SK-N-SH (cell line): ENCODE data around the gene MACROD2. TPM values are rescaled to one million over a fixed set of nuclear protein-coding genes. Genes with fewer than 3 reads are reported as not detected.

ENCODE experiments used
- CTCF ChIA-PET: fragments of 300-600, 350-600 bp; formaldehyde crosslinking; extraction: SDS; loops from one replicate; lab custom pipeline; 2021; lab: Yijun Ruan, JAX
- POLR2A ChIA-PET: fragments of 350-600 bp; sonication (Branson Sonifier 250); formaldehyde crosslinking; extraction: SDS; loops from one replicate; lab custom pipeline; 2020; ENCODE audit warnings: antibody characterized with exemption, inconsistent platforms; lab: Yijun Ruan, JAX
- DNase-seq: peaks from one replicate; pipeline ENCODE4 v3.0.0; 2012
- H2AFZ ChIP-seq: fragments of 200-600 bp; sonication (generic); 2 replicates; pipeline ENCODE4 v1.8.1; 2016; ENCODE audit warnings: antibody characterized with exemption, mild to moderate bottlenecking, low read depth
- H3F3A ChIP-seq: fragments of 200-600 bp; sonication (generic); replicated peaks from 2 replicates; pipeline ENCODE3; 2016; ENCODE audit warnings: antibody characterized with exemption, mild to moderate bottlenecking; ENCODE audit not compliant: insufficient read depth
- H3K27ac ChIP-seq, 2 experiments: fragments of 200-500 bp in 1 of 2; fragments of 200-600 bp in 1 of 2; sonication (Bioruptor generic) in 1 of 2; sonication (generic), shearing (Covaris generic) in 1 of 2; 2 replicates each; pipeline versions ENCODE4 v1.5.1 to v1.6.1; 2014 to 2016; ENCODE audit warnings: low read depth in 2 of 2, inconsistent platforms in 1 of 2, low read length in 1 of 2, mild to moderate bottlenecking in 1 of 2, mixed read lengths in 1 of 2
- H3K27me3 ChIP-seq: fragments of 200-600 bp; sonication (generic), shearing (Covaris generic); 2 replicates; pipeline ENCODE4 v1.6.1; 2016; ENCODE audit warnings: mixed run types; ENCODE audit not compliant: insufficient read depth
- H3K36me3 ChIP-seq, 2 experiments: fragments of 200-500 bp in 1 of 2; fragments of 200-600 bp in 1 of 2; sonication (Bioruptor generic) in 1 of 2; sonication (generic) in 1 of 2; replicated peaks in 1 of 2; 2 replicates each; pipeline versions ENCODE3 to v1.5.1; 2014 to 2016; ENCODE audit warnings: low read length in 1 of 2, mild to moderate bottlenecking in 1 of 2; ENCODE audit not compliant: insufficient read depth in 2 of 2, control insufficient read depth in 1 of 2
- H3K4me1 ChIP-seq, 2 experiments: fragments of 200-500 bp in 1 of 2; fragments of 200-600 bp in 1 of 2; sonication (Bioruptor generic) in 1 of 2; sonication (generic), shearing (Covaris generic) in 1 of 2; 2 replicates each; pipeline versions ENCODE4 v1.5.1 to v1.6.1; 2014 to 2016; ENCODE audit warnings: low read depth in 1 of 2, low read length in 1 of 2, mixed run types in 1 of 2; ENCODE audit not compliant: insufficient read depth in 2 of 2, control insufficient read depth in 1 of 2
- H3K4me2 ChIP-seq: fragments of 200-600 bp; sonication (generic), shearing (Covaris generic); 2 replicates; pipeline ENCODE4 v1.6.1; 2017; ENCODE audit warnings: mixed run types
- H3K4me3 ChIP-seq, 2 experiments: fragments of 200-500 bp in 1 of 2; fragments of 200-600 bp in 1 of 2; sonication (Bioruptor generic) in 1 of 2; sonication (generic), shearing (Covaris generic) in 1 of 2; 2 replicates each; pipeline versions ENCODE4 v1.5.1 to v1.8.1; 2014 to 2016; ENCODE audit warnings: low read depth in 2 of 2, inconsistent platforms in 1 of 2, low read length in 1 of 2, mild to moderate bottlenecking in 1 of 2, mixed read lengths in 1 of 2, moderate library complexity in 1 of 2
- H3K79me2 ChIP-seq: fragments of 200-600 bp; sonication (generic); 2 replicates; pipeline ENCODE4 v1.8.1; 2017; ENCODE audit warnings: mild to moderate bottlenecking; ENCODE audit not compliant: insufficient read depth
- H3K9ac ChIP-seq: fragments of 200-600 bp; sonication (generic); 2 replicates; pipeline ENCODE4 v1.6.1; 2017; ENCODE audit warnings: mixed run types
- H3K9me2 ChIP-seq: fragments of 200-600 bp; sonication (generic); 2 replicates; pipeline ENCODE4 v1.6.1; 2017; ENCODE audit warnings: mixed run types
- H3K9me3 ChIP-seq: fragments of 200-600 bp; sonication (generic); 2 replicates; pipeline ENCODE4 v1.6.1; 2017; ENCODE audit warnings: mixed run types, mild to moderate bottlenecking, moderate library complexity
- H4K20me1 ChIP-seq: fragments of 200-600 bp; sonication (generic); 2 replicates; pipeline ENCODE4 v1.6.1; 2017; ENCODE audit warnings: mild to moderate bottlenecking, mixed run types; ENCODE audit not compliant: insufficient read depth
- CHD2 ChIP-seq: fragments of 150-350 bp; IDR thresholded peaks from 2 replicates; pipeline ENCODE4 v1.6.1; 2018; ENCODE audit warnings: low read length; ENCODE audit not compliant: partially characterized antibody
- ELF1 ChIP-seq: IDR thresholded peaks from 2 replicates; pipeline ENCODE4 v1.4.0; 2012
- EZH2phosphoT487 ChIP-seq: fragments of 200-600 bp; sonication (generic); IDR thresholded peaks from 2 replicates; pipeline ENCODE4 v1.6.1; 2017; ENCODE audit warnings: low read depth, mixed run types, mild to moderate bottlenecking, antibody characterized with exemption, moderate library complexity, borderline replicate concordance
- FOSL2 ChIP-seq: IDR thresholded peaks from 2 replicates; pipeline ENCODE4 v1.4.0; 2012; ENCODE audit warnings: low read depth, mild to moderate bottlenecking, moderate library complexity, borderline replicate concordance
- FOXM1 ChIP-seq: IDR thresholded peaks from 2 replicates; pipeline ENCODE4 v1.4.0; 2012; ENCODE audit warnings: low read depth, mild to moderate bottlenecking
- GABPA ChIP-seq: IDR thresholded peaks from 2 replicates; pipeline ENCODE4 v1.4.0; 2012; ENCODE audit warnings: low read depth, mild to moderate bottlenecking
- GATA2 ChIP-seq: sonication (generic); formaldehyde crosslinking; IDR thresholded peaks from 2 replicates; pipeline ENCODE4 v1.5.0; 2020; ENCODE audit warnings: mild to moderate bottlenecking, missing genetic modification reagents
- JUND ChIP-seq: IDR thresholded peaks from 2 replicates; pipeline ENCODE4 v1.4.0; 2012
- MXI1 ChIP-seq: IDR thresholded peaks from 2 replicates; pipeline ENCODE4 v1.6.1; 2012; ENCODE audit warnings: mild to moderate bottlenecking, low read depth, low read length, improper control_type of control experiment
- NFIC ChIP-seq: IDR thresholded peaks from 2 replicates; pipeline ENCODE4 v1.4.0; 2012; ENCODE audit warnings: borderline replicate concordance
- RAD21 ChIP-seq: IDR thresholded peaks from 2 replicates; pipeline ENCODE4 v1.6.1; 2012; ENCODE audit warnings: mild to moderate bottlenecking, low read length
- RCOR1 ChIP-seq: fragments of 150-350 bp; IDR thresholded peaks from 2 replicates; pipeline ENCODE4 v1.6.1; 2017; ENCODE audit warnings: antibody characterized with exemption, low read length
- RXRA ChIP-seq: IDR thresholded peaks from 2 replicates; pipeline ENCODE4 v1.4.0; 2012; ENCODE audit warnings: low read depth, mild to moderate bottlenecking, borderline replicate concordance
- SIN3A ChIP-seq: IDR thresholded peaks from 2 replicates; pipeline ENCODE4 v1.6.1; 2012; ENCODE audit warnings: low read depth, mild to moderate bottlenecking, low read length, moderate library complexity, borderline replicate concordance
- SMC3 ChIP-seq: IDR thresholded peaks from 2 replicates; pipeline ENCODE4 v1.6.1; 2012; ENCODE audit warnings: low read depth, low read length, improper control_type of control experiment
- TAF1 ChIP-seq: IDR thresholded peaks from 2 replicates; pipeline ENCODE4 v1.6.1; 2012; ENCODE audit warnings: low read depth, mild to moderate bottlenecking, low read length, moderate library complexity, borderline replicate concordance
- TCF12 ChIP-seq: IDR thresholded peaks from 2 replicates; pipeline ENCODE4 v1.4.0; 2012
- USF2 ChIP-seq: fragments of 150-350 bp; IDR thresholded peaks from 2 replicates; pipeline ENCODE4 v1.6.1; 2017; ENCODE audit warnings: antibody characterized with exemption, low read length, low read depth, borderline replicate concordance
- YY1 ChIP-seq: IDR thresholded peaks from 2 replicates; pipeline ENCODE4 v1.4.0; 2012; ENCODE audit warnings: low read depth, mild to moderate bottlenecking
- ZBTB33 ChIP-seq: IDR thresholded peaks from 2 replicates; pipeline ENCODE4 v1.4.0; 2012; ENCODE audit warnings: low read depth, borderline replicate concordance
- WGBS: methylation state at CpG from one replicate; pipeline ENCODE4 v1.1.6; 2017; ENCODE audit warnings: low lambda C conversion rate; 5-methylcytosine and 5-hydroxymethylcytosine counted together
- polyA plus RNA-seq, 3 experiments: library from polyadenylated mRNA; depleted of rRNA; stranded (reverse); fragments of >200 nt; gene quantifications; 2 replicates each; pipeline ENCODE4 v1.2.3, GENCODE V29; 2012
- TF ChIP-seq, protein P1 (sequence below): IDR thresholded peaks from 2 replicates; pipeline ENCODE4; 2012

MACROD2 gene
- polyA plus RNA-seq, 1 of the 3 experiments (the other 2 are of a cell fraction), result 0.33 TPM

DNA sequence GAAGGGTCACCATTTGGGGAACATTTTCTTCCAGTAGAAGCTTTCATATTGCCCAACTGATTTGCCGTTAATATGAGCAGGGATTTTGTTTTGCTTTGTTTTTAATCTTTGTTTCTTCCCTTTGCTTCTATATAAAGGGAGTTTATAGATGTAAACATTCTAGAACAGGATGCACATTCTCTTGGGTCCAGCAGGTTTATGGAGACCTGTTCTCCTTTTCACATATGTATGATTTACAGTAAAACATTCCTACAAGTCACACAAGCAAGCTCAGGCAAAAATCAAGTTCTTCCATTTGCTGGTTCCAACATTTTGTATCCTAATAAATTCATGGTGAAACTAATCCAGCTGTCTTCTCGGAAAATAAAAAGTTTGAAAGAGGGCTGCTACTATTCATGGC, 1424.5 kb downstream of the MACROD2 start:
- ChIA-PET POLR2A (no interaction called here), CTCF (interaction anchor here (1.1 kb wide), 1 partner anchor 8 kb away, joined by 4 read pairs; no protein-coding TSS in a partner anchor)
- Histone ChIP-seq H3F3A (no peaks in the 10 kb centered on the region), H3K4me2 (no peak overlapping the region), H3K36me3 (no peaks in the 10 kb centered on the region), H3K4me3 (no peak overlapping the region), H3K9me3 (no peaks in the 10 kb centered on the region), H3K9me2 (no peaks in the 10 kb centered on the region), H3K79me2 (no peaks in the 10 kb centered on the region), H3K4me1 (no peaks in the 10 kb centered on the region), H3K27ac (no peak overlapping the region), H2AFZ (no peak overlapping the region), H3K9ac (no peak overlapping the region), H4K20me1 (no peaks in the 10 kb centered on the region), H3K27me3 (no peaks in the 10 kb centered on the region; the same call in 1 of the 2 replicates)
- DNase-seq, result no peak
- WGBS, result 55% methylated on average over 2 of the region's 2 CpGs
- TF ChIP-seq GABPA, result no peak
- TF ChIP-seq MXI1, result no peak
- no peak for TF ChIP-seq TCF12
- TF ChIP-seq CHD2, result no peak
- no peak for TF ChIP-seq RCOR1
- TF ChIP-seq GATA2 (CRISPR knock-in tag), result no peak
- no peak for TF ChIP-seq SIN3A
- no peak for TF ChIP-seq SMC3
- no peak for TF ChIP-seq TAF1
- no peak for TF ChIP-seq RXRA
- no peak for TF ChIP-seq EZH2phosphoT487
- TF ChIP-seq, protein P1, sequence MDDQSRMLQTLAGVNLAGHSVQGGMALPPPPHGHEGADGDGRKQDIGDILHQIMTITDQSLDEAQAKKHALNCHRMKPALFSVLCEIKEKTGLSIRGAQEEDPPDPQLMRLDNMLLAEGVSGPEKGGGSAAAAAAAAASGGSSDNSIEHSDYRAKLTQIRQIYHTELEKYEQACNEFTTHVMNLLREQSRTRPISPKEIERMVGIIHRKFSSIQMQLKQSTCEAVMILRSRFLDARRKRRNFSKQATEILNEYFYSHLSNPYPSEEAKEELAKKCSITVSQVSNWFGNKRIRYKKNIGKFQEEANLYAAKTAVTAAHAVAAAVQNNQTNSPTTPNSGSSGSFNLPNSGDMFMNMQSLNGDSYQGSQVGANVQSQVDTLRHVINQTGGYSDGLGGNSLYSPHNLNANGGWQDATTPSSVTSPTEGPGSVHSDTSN, result no peak
- TF ChIP-seq JUND, result no peak
- no peak for TF ChIP-seq ELF1

DNA sequence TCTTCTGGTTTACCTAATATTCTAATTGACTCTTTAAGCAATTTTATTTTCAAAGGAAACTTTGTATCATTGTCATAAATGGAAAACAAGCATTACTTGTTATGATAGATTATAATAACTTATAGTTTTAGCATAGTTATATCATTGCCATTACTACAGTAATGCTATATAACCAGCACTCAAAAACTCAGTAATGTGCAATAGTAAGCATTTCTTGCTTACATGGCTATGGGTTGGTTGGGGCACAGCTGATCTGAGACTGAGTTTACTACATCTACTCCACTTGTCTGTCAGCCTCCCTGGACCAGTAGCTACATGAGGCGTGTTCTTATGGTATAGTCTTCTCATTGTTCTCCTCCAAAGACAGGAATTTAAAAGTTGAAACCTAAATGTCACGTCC, 1427.7 kb downstream of the MACROD2 start:
- Histone ChIP-seq H3K9me2 (no peaks in the 10 kb centered on the region), H4K20me1 (no peaks in the 10 kb centered on the region), H3K36me3 (no peaks in the 10 kb centered on the region), H3K4me2 (no peak overlapping the region), H3F3A (no peaks in the 10 kb centered on the region), H3K27me3 (no peaks in the 10 kb centered on the region; the same call in 1 of the 2 replicates), H3K9ac (no peak overlapping the region), H3K27ac (no peak overlapping the region), H3K9me3 (no peaks in the 10 kb centered on the region), H3K79me2 (no peaks in the 10 kb centered on the region), H2AFZ (no peak overlapping the region), H3K4me3 (no peak overlapping the region), H3K4me1 (no peaks in the 10 kb centered on the region)
- no peak for TF ChIP-seq FOSL2
- no peak for TF ChIP-seq USF2
- no peak for TF ChIP-seq RCOR1
- no peak for TF ChIP-seq ZBTB33
- TF ChIP-seq TCF12, result no peak
- TF ChIP-seq YY1, result no peak
- no peak for TF ChIP-seq CHD2
- no peak for TF ChIP-seq NFIC
- TF ChIP-seq EZH2phosphoT487, result no peak
- TF ChIP-seq ELF1, result no peak
- no peak for TF ChIP-seq RAD21
- no peak for TF ChIP-seq FOXM1
- 15% methylated on average over 2 of the region's 2 CpGs for WGBS
- DNase-seq, result no peak
- ChIA-PET CTCF (interaction anchor here (0.6 kb wide), 1 partner anchor 442 kb away, joined by 3 read pairs; no protein-coding TSS in a partner anchor), POLR2A (no interaction called here)
